Gastrocnemius medialis (tissue), 4 donors: Measurements from ENCODE around the gene TUBB2A.
"Not testable (repeated sequence)": the region's sequence is repeated elsewhere in the genome, so short reads cannot be mapped to it uniquely, and the experiment has no call there.

Experiments used
- CTCF ChIP-seq, 5 experiments: fragments of 450-650 bp in 3 of 5; fragments of 200-600 bp in 2 of 5; sonication (generic) in 2 of 5; IDR thresholded peaks in 4 of 5; conservative IDR thresholded peaks in 1 of 5; 1 replicate in 4 of 5; 2 replicates in 1 of 5; pipeline ENCODE4 v1.5.1; 2016 to 2019; ENCODE audit warnings: antibody characterized with exemption in 5 of 5, mild to moderate bottlenecking in 3 of 5, moderate library complexity in 3 of 5
- POLR2A ChIP-seq, 2 donors: fragments of 450-650 bp; IDR thresholded peaks; one replicate each; pipeline ENCODE4 v1.6.1; 2017; ENCODE audit warnings: antibody characterized with exemption in 2 of 2, mild to moderate bottlenecking in 2 of 2, moderate library complexity in 2 of 2

- TF ChIP-seq CTCF (IDR thresholded peaks at IDR 0.05 in 4 of 5, conservative IDR thresholded peaks at IDR 0.05 in 1 of 5); POLR2A (IDR thresholded peaks at IDR 0.05): not testable (repeated sequence)
These were observed 9.3 kb upstream of the TUBB2A start for GRCh38 chr6:3166535-3167225.
